Measurements from ENCODE around the gene LAMB2.

- TF ChIP-seq CTCF (IDR thresholded peaks at IDR 0.05 in 8 of 11, conservative IDR thresholded peaks at IDR 0.05 in 3 of 11) (no peak), POLR2AphosphoS5 (IDR thresholded peaks at IDR 0.05) (no peak)
Observed at GRCh38 chr3:49076646-49077045, 56.2 kb downstream of the LAMB2 start.
